ENCODE measurements around the gene GTF2F2. TPM values are rescaled to one million over a fixed set of nuclear protein-coding genes. Genes with fewer than 3 reads are reported as not detected.

GTF2F2 gene
- total RNA-seq, 3 donors from 2014 or later (not counting 1 experiment from before 2014, with no cell fraction given), result 13.6 to 16.4 (median 15.7) TPM

DNA sequence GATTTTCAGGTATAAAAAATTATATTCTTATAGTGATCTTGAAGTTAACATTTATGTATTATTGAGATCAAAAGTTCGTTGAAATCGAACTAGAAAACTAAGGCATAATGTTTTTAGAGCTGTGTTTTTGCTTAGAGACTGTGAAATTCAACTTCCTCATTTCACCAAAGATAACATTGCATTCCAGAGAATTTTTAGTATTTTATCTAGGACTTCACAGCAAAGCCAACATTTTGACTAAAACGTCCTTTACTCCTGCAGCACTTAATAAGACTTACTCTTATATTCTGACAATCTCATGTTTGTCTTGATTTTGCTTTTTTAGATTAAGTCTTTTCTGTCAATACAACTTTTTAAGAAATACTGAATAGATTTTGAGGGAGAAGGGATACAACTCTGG lies 75.8 kb downstream of the GTF2F2 start:
- Histone ChIP-seq H3K9me3 (ENCODE audit: control insufficient read depth, insufficient read depth, low read length) (no peaks in the 10 kb centered on the region), H3K27me3 (ENCODE audit: control insufficient read depth, insufficient read depth, low read length) (no peaks in the 10 kb centered on the region), H3K4me1 (ENCODE audit: control insufficient read depth, insufficient read depth, low read length) (no peaks in the 10 kb centered on the region), H3K4me3 (ENCODE audit: low read length) (no peak overlapping the region), H3K36me3 (ENCODE audit: control insufficient read depth, insufficient read depth, low read length) (no peaks in the 10 kb centered on the region), H3K27ac (ENCODE audit: low read length) (no peak overlapping the region)
- DNase-seq (no peak), ATAC-seq (no peak)
- no peak overlapping the region for H3K4me3 Mint-ChIP-seq
- H3K4me1 Mint-ChIP-seq, result peaks cover 20 to 22% of the 10 kb centered on the region in 2 donors
- intact Hi-C loops (cut with micrococcal nuclease), result no loop called here
- TF ChIP-seq, protein P1, sequence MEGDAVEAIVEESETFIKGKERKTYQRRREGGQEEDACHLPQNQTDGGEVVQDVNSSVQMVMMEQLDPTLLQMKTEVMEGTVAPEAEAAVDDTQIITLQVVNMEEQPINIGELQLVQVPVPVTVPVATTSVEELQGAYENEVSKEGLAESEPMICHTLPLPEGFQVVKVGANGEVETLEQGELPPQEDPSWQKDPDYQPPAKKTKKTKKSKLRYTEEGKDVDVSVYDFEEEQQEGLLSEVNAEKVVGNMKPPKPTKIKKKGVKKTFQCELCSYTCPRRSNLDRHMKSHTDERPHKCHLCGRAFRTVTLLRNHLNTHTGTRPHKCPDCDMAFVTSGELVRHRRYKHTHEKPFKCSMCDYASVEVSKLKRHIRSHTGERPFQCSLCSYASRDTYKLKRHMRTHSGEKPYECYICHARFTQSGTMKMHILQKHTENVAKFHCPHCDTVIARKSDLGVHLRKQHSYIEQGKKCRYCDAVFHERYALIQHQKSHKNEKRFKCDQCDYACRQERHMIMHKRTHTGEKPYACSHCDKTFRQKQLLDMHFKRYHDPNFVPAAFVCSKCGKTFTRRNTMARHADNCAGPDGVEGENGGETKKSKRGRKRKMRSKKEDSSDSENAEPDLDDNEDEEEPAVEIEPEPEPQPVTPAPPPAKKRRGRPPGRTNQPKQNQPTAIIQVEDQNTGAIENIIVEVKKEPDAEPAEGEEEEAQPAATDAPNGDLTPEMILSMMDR (IDR thresholded peaks at IDR 0.05), result no peak
- no CpG with 5 or more reads among the region's 3 CpGs for WGBS (ENCODE audit: insufficient coverage)
- no peaks in the 10 kb centered on the region for H3K36me3 Mint-ChIP-seq
- no peaks in the 10 kb centered on the region for H3K9me3 Mint-ChIP-seq
- H3K27me3 Mint-ChIP-seq (ENCODE audit: low read depth in 2 of 2), result no peaks in the 10 kb centered on the region
- H3K27ac Mint-ChIP-seq, result no peak overlapping the region

DNA sequence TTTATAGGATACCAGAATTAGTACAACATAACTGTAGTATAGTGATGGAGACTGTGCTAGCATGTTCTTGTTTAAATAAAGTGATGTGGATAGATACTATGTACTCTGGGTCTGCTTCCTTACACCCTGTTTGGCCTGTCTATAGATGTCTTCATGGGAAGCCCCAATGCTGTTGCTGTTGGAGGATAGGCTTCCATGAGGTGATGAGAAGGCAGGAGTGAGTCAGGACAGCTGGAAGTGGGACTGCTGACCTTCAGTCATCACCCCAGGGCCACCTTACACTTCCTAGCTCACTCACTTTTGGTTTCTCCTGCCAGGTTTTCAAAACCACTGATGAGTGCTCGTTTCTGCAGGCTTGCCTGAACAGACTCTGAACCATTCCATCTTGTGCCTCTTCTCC lies 76.3 kb downstream of the GTF2F2 start:
- H3K9me3 Mint-ChIP-seq, result no peaks in the 10 kb centered on the region
- Histone ChIP-seq H3K9me3 (ENCODE audit: control insufficient read depth, insufficient read depth, low read length) (no peaks in the 10 kb centered on the region), H3K4me1 (ENCODE audit: control insufficient read depth, insufficient read depth, low read length) (no peaks in the 10 kb centered on the region), H3K27me3 (ENCODE audit: control insufficient read depth, insufficient read depth, low read length) (no peaks in the 10 kb centered on the region), H3K4me3 (ENCODE audit: low read length) (no peak overlapping the region), H3K36me3 (ENCODE audit: control insufficient read depth, insufficient read depth, low read length) (no peaks in the 10 kb centered on the region), H3K27ac (ENCODE audit: low read length) (no peak overlapping the region)
- TF ChIP-seq, protein P1 (IDR thresholded peaks at IDR 0.05), result no peak
- 46% methylated on average over 1 of the region's 1 CpG for WGBS (ENCODE audit: insufficient coverage)
- peak overlapping the region in 1 of 2 donors; percentile 27 for H3K27ac Mint-ChIP-seq
- H3K4me1 Mint-ChIP-seq, result peaks cover 20 to 22% of the 10 kb centered on the region in 2 donors
- intact Hi-C loops (cut with micrococcal nuclease), result no loop called here
- no peak for DNase-seq
- ATAC-seq, result no peak
- H3K36me3 Mint-ChIP-seq, result peaks cover 5% of the 10 kb centered on the region
- no peak overlapping the region for H3K4me3 Mint-ChIP-seq
- no peaks in the 10 kb centered on the region for H3K27me3 Mint-ChIP-seq (ENCODE audit: low read depth in 2 of 2)

DNA sequence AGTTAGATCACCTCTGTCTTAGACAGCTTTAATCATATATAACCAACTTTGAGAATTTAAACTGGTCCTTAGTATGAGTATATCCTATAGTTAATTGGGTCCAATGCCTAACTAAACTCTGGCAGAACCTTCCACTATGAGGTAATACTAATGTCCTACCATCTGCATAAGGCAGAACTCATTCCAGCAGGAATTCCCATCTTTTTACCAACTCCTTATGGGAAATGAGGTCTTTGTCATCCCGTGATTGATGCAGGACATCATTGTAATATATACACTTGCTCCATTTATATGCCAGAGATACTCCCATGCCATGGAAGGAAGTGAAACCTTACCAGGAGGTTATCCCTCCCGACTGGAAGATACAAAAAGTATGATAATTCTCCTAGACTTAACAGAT lies 77.7 kb downstream of the GTF2F2 start:
- Mint-ChIP-seq H3K4me3 (no peak overlapping the region), H3K4me1 (peaks cover 20 to 22% of the 10 kb centered on the region in 2 donors)

DNA sequence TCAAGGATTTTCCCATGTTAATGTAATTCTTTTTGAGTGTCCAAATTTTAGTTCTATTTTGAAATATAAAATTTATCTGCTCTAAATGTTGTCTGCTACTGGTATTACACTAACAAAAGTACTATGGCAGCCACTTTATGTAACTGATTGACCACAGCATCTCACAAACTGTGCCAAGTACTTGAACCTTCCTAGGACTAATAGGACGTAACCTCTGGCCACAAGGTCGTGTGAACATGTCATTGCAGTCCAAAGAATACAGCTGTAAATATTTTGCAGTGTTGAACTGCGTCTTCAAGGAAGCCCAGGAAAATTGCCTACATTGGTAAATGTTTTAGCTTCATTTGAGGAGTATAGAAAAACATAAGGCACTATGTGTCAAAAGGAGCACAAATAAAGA lies 78.6 kb downstream of the GTF2F2 start:
- no peaks in the 10 kb centered on the region for H3K36me3 ChIP-seq (ENCODE audit: control insufficient read depth, insufficient read depth, low read length)
- TF ChIP-seq, protein P1 (IDR thresholded peaks at IDR 0.05), result no peak
- Mint-ChIP-seq H3K4me3 (no peak overlapping the region), H3K27me3 (ENCODE audit: low read depth in 2 of 2) (no peaks in the 10 kb centered on the region), H3K4me1 (peaks cover 20 to 22% of the 10 kb centered on the region in 2 donors), H3K27ac (no peak overlapping the region), H3K9me3 (no peaks in the 10 kb centered on the region), H3K36me3 (peaks cover 6% of the 10 kb centered on the region)
- DNase-seq (no peak), ATAC-seq (no peak)
- H3K4me3 ChIP-seq (ENCODE audit: low read length), result no peak overlapping the region
- no peaks in the 10 kb centered on the region for H3K4me1 ChIP-seq (ENCODE audit: control insufficient read depth, insufficient read depth, low read length)
- WGBS (ENCODE audit: insufficient coverage), result 89% methylated on average over 3 of the region's 3 CpGs
- no peak overlapping the region for H3K27ac ChIP-seq (ENCODE audit: low read length)
- intact Hi-C loops (cut with micrococcal nuclease), result no loop called here
- H3K9me3 ChIP-seq (ENCODE audit: control insufficient read depth, insufficient read depth, low read length), result no peaks in the 10 kb centered on the region
- no peaks in the 10 kb centered on the region for H3K27me3 ChIP-seq (ENCODE audit: control insufficient read depth, insufficient read depth, low read length)

More for the DNA sequence above, 77.7 kb downstream of the GTF2F2 start:
- H3K36me3 ChIP-seq (ENCODE audit: control insufficient read depth, insufficient read depth, low read length), result no peaks in the 10 kb centered on the region
- no peak for DNase-seq
- TF ChIP-seq, protein P1 (IDR thresholded peaks at IDR 0.05), result no peak
- no peaks in the 10 kb centered on the region for H3K4me1 ChIP-seq (ENCODE audit: control insufficient read depth, insufficient read depth, low read length)
- WGBS (ENCODE audit: insufficient coverage), result 100% methylated on average over 1 of the region's 2 CpGs
- Mint-ChIP-seq H3K9me3 (no peaks in the 10 kb centered on the region), H3K27ac (no peak overlapping the region), H3K36me3 (peaks cover 6% of the 10 kb centered on the region), H3K27me3 (ENCODE audit: low read depth in 2 of 2) (no peaks in the 10 kb centered on the region)
- no peak for ATAC-seq
- no peak overlapping the region for H3K4me3 ChIP-seq (ENCODE audit: low read length)
- intact Hi-C loops (cut with micrococcal nuclease), result no loop called here
- H3K27me3 ChIP-seq (ENCODE audit: control insufficient read depth, insufficient read depth, low read length), result no peaks in the 10 kb centered on the region
- H3K27ac ChIP-seq (ENCODE audit: low read length), result no peak overlapping the region
- no peaks in the 10 kb centered on the region for H3K9me3 ChIP-seq (ENCODE audit: control insufficient read depth, insufficient read depth, low read length)
